ENCODE data around the gene UBE2G2. TPM values are rescaled to one million over a fixed set of nuclear protein-coding genes. Genes with fewer than 3 reads are reported as not detected.
A peak's percentile ranks its signal among the peaks of the same experiment; 100 is the strongest.

The UBE2G2 gene
- 53.3 and 53.9 TPM in 2 replicates for total RNA-seq (2014; rRNA removed; shearing (Covaris generic))
- polyA plus RNA-seq (2015; cell fraction: cytosol; rRNA removed), result 43.2 and 63.9 TPM in 2 replicates
- 302 and 332 TPM in 2 replicates for polyA plus RNA-seq (2015; cell fraction: nucleus; rRNA removed)

GRCh38 chr21:44801468-44802395 is at the start of gene UBE2G2:
Gene UBE2G2, minus strand, starts transcription at chr21:44801820. Its CDS starts 72 bp downstream, at chr21:44801748.
- peak; percentile 70 for DNase-seq (ENCODE audit: low read depth, low spot score)
- in situ Hi-C loops (cut with HindIII; ENCODE audit: low pct_unique_long_range_greater_than_20kb, low sequenced_read_pairs), result no loop called here

- no peak for DNase-seq (ENCODE audit: low read depth, low spot score)
- in situ Hi-C loops (cut with HindIII; ENCODE audit: low pct_unique_long_range_greater_than_20kb, low sequenced_read_pairs), result no loop called here
These were observed 49.5 kb upstream of the UBE2G2 start for GRCh38 chr21:44850905-44851657.

GRCh38 chr21:44850208-44850800 is 48.7 kb upstream of the UBE2G2 start:
- no peak for DNase-seq (ENCODE audit: low read depth, low spot score)
- in situ Hi-C loops (cut with HindIII; ENCODE audit: low pct_unique_long_range_greater_than_20kb, low sequenced_read_pairs), result no loop called here

GRCh38 chr21:44849616-44850130 is 48.1 kb upstream of the UBE2G2 start:
- in situ Hi-C loops (cut with HindIII; ENCODE audit: low pct_unique_long_range_greater_than_20kb, low sequenced_read_pairs), result no loop called here
- no peak for DNase-seq (ENCODE audit: low read depth, low spot score)

GRCh38 chr21:44848821-44849521 is 47.4 kb upstream of the UBE2G2 start:
- DNase-seq (ENCODE audit: low read depth, low spot score), result no peak
- in situ Hi-C loops (cut with HindIII; ENCODE audit: low pct_unique_long_range_greater_than_20kb, low sequenced_read_pairs), result no loop called here

GRCh38 chr21:44847261-44848056 is 45.8 kb upstream of the UBE2G2 start:
- in situ Hi-C loops (cut with HindIII; ENCODE audit: low pct_unique_long_range_greater_than_20kb, low sequenced_read_pairs), result no loop called here
- DNase-seq (ENCODE audit: low read depth, low spot score), result peak; percentile 14

- in situ Hi-C loops (cut with HindIII; ENCODE audit: low pct_unique_long_range_greater_than_20kb, low sequenced_read_pairs), result no loop called here
These were observed 45.1 kb upstream of the UBE2G2 start for GRCh38 chr21:44846485-44847260.

GRCh38 chr21:44846224-44846484 is 44.5 kb upstream of the UBE2G2 start:
- DNase-seq (ENCODE audit: low read depth, low spot score), result no peak
- in situ Hi-C loops (cut with HindIII; ENCODE audit: low pct_unique_long_range_greater_than_20kb, low sequenced_read_pairs), result no loop called here

More at GRCh38 chr21:44846485-44847260, 45.1 kb upstream of the UBE2G2 start:
- DNase-seq (ENCODE audit: low read depth, low spot score), result peak; percentile 34

- in situ Hi-C loops (cut with HindIII; ENCODE audit: low pct_unique_long_range_greater_than_20kb, low sequenced_read_pairs), result no loop called here
- DNase-seq (ENCODE audit: low read depth, low spot score), result peak; percentile 66
These were observed 44.0 kb upstream of the UBE2G2 start for GRCh38 chr21:44845418-44846223.

- in situ Hi-C loops (cut with HindIII; ENCODE audit: low pct_unique_long_range_greater_than_20kb, low sequenced_read_pairs), result no loop called here
- DNase-seq (ENCODE audit: low read depth, low spot score), result no peak
These were observed 42.6 kb upstream of the UBE2G2 start for GRCh38 chr21:44844256-44844655.

GRCh38 chr21:44842721-44843445 is 41.3 kb upstream of the UBE2G2 start:
- no peak for DNase-seq (ENCODE audit: low read depth, low spot score)
- in situ Hi-C loops (cut with HindIII; ENCODE audit: low pct_unique_long_range_greater_than_20kb, low sequenced_read_pairs), result no loop called here

- in situ Hi-C loops (cut with HindIII; ENCODE audit: low pct_unique_long_range_greater_than_20kb, low sequenced_read_pairs), result no loop called here
- no peak for DNase-seq (ENCODE audit: low read depth, low spot score)
These were observed 40.5 kb upstream of the UBE2G2 start for GRCh38 chr21:44842087-44842486.

GRCh38 chr21:44840771-44841170 is 39.2 kb upstream of the UBE2G2 start:
- DNase-seq (ENCODE audit: low read depth, low spot score), result no peak
- in situ Hi-C loops (cut with HindIII; ENCODE audit: low pct_unique_long_range_greater_than_20kb, low sequenced_read_pairs), result no loop called here

GRCh38 chr21:44838951-44839350 is 37.3 kb upstream of the UBE2G2 start:
- in situ Hi-C loops (cut with HindIII; ENCODE audit: low pct_unique_long_range_greater_than_20kb, low sequenced_read_pairs), result no loop called here
- no peak for DNase-seq (ENCODE audit: low read depth, low spot score)
